ENCODE data around the gene FSHR.

DNA sequence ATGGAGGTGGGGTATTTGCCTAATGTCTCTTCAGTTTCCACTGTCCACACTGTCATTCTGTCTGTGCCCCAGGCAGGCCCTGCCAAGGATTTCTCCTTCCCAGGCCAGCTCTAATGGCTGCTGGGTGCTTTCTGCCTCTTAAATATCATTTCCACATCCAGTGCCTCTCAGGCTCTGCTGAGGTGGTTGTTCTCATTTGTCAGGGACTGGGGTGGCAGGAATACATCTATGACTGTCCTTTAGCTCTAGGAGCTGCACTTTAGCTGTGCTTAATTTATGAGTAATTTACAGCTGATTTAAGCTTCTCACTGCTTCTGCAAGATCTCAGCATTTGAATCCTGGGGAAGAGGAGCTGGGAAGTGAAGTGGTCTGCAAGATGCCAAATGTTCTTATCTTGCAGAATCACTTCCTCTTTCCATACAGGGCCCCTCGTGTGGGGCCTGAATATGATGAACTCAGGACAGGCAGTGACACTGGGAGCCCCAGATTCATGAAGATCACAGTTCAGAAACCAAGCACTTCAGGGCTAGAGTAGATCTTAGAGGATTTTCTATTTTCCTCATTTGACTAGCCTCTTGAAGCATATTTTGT is 150.2 kb downstream of the FSHR start:
- TF ChIP-seq, protein P1, sequence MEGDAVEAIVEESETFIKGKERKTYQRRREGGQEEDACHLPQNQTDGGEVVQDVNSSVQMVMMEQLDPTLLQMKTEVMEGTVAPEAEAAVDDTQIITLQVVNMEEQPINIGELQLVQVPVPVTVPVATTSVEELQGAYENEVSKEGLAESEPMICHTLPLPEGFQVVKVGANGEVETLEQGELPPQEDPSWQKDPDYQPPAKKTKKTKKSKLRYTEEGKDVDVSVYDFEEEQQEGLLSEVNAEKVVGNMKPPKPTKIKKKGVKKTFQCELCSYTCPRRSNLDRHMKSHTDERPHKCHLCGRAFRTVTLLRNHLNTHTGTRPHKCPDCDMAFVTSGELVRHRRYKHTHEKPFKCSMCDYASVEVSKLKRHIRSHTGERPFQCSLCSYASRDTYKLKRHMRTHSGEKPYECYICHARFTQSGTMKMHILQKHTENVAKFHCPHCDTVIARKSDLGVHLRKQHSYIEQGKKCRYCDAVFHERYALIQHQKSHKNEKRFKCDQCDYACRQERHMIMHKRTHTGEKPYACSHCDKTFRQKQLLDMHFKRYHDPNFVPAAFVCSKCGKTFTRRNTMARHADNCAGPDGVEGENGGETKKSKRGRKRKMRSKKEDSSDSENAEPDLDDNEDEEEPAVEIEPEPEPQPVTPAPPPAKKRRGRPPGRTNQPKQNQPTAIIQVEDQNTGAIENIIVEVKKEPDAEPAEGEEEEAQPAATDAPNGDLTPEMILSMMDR (IDR thresholded peaks at IDR 0.05) = no peak
- no peak for TF ChIP-seq POLR2A (IDR thresholded peaks at IDR 0.05)
- TF ChIP-seq POLR2AphosphoS5 (IDR thresholded peaks at IDR 0.05) = no peak

Measured in sigmoid colon (tissue), 4 donors.